Right lobe of liver (tissue), 6 donors: ENCODE results near the gene KIF26A. TPM values are rescaled to one million over a fixed set of nuclear protein-coding genes. Genes with fewer than 3 reads are reported as not detected.

Source experiments
- ATAC-seq, 4 donors: fragments of 200-7000 bp; cut with Tn5 transposase; one replicate each; pipeline ENCODE4 v1.9.1; 2020; ENCODE audit warnings: mild to moderate bottlenecking in 4 of 4, moderate library complexity in 4 of 4
- DNase-seq, 3 donors: peaks; one replicate each; pipeline ENCODE4 v3.0.0-alpha.2; 2020
- H3K27ac ChIP-seq, 3 donors: fragments of 200-600 bp; one replicate each; pipeline ENCODE4 v1.8.0; 2022
- H3K27me3 ChIP-seq, 2 donors: fragments of 200-600 bp; one replicate each; pipeline ENCODE4 v1.8.0; 2022
- H3K36me3 ChIP-seq, 4 donors: fragments of 200-600 bp; sonication (generic) in 1 of 4; one replicate each; pipeline versions ENCODE4 v1.5.1 to v1.8.0; 2017 to 2022; ENCODE audit warnings: control low read depth in 1 of 4
- H3K4me1 ChIP-seq, 4 donors: fragments of 200-600 bp; sonication (generic) in 1 of 4; one replicate each; pipeline versions ENCODE4 v1.5.1 to v1.8.0; 2017 to 2022; ENCODE audit warnings: control low read depth in 1 of 4
- H3K4me3 ChIP-seq, 3 donors: fragments of 200-600 bp; one replicate each; pipeline ENCODE4 v1.8.0; 2022
- H3K9me3 ChIP-seq, 4 donors: fragments of 200-600 bp; sonication (generic) in 1 of 4; one replicate each; pipeline versions ENCODE4 v1.5.1 to v1.8.0; 2017 to 2022; ENCODE audit warnings: control low read depth in 1 of 4
- CTCF ChIP-seq, 4 donors: fragments of 200-600 bp in 3 of 4; fragments of 450-650 bp in 1 of 4; IDR thresholded peaks; one replicate each; pipeline versions ENCODE4 v1.5.1 to v1.8.0; 2016 to 2022; ENCODE audit warnings: antibody characterized with exemption in 4 of 4, mild to moderate bottlenecking in 2 of 4
- POLR2A ChIP-seq: fragments of 450-650 bp; IDR thresholded peaks from one replicate; pipeline ENCODE4 v1.6.1; 2017; ENCODE audit warnings: antibody characterized with exemption, mild to moderate bottlenecking
- whole genome bisulfite sequencing: methylation state at CpG from one replicate; pipeline ENCODE4 v1.1.6; 2018; ENCODE audit warnings: low coverage, low lambda C conversion rate; ENCODE audit not compliant: insufficient coverage; ENCODE audit errors: missing lambda C conversion rate; 5-methylcytosine and 5-hydroxymethylcytosine counted together
- intact Hi-C, 2 donors: fragments of 100-400 bp; cut with DNase I; formaldehyde crosslinking; loops; one replicate each; pipeline versions ENCODE4 v1.11.2 to v1.14.1; 2022
- long read RNA-seq: library from polyadenylated mRNA; unstranded; transcript quantifications from one replicate; pipeline ENCODE4 v2.0.0, GENCODE V29; 2019
- total RNA-seq, 6 experiments: library from RNA; depleted of rRNA in 2 of 6; stranded (reverse); fragments of >200 nt in 2 of 6; fragmentation: NEBNext Ultra II Directional in 3 of 6; extraction: Animal tissue kit (Norgen Biotek cat#: 25700) in 3 of 6; gene quantifications; one replicate each; pipeline versions ENCODE4 v1.1.0 to v1.2.4, GENCODE V29; 2016 to 2023
- donor health status: DM: no; HTN: yes; CAD: no.
- donor health status: DM: no; HTN: no; CAD: no.
- donor health status: DM: no; HTN: no; CAD: no.
- donor health status: DM: no; HTN: yes; CAD: no.
- donor health status: DM: no; HTN: yes; CAD: no.

The KIF26A gene
- total RNA-seq = 1 to 10 TPM in 4 of 6 experiments, under 1 TPM in 2; 0.79 to 1.5 (median 1.1) TPM
- long read RNA-seq = 0 reads

DNA sequence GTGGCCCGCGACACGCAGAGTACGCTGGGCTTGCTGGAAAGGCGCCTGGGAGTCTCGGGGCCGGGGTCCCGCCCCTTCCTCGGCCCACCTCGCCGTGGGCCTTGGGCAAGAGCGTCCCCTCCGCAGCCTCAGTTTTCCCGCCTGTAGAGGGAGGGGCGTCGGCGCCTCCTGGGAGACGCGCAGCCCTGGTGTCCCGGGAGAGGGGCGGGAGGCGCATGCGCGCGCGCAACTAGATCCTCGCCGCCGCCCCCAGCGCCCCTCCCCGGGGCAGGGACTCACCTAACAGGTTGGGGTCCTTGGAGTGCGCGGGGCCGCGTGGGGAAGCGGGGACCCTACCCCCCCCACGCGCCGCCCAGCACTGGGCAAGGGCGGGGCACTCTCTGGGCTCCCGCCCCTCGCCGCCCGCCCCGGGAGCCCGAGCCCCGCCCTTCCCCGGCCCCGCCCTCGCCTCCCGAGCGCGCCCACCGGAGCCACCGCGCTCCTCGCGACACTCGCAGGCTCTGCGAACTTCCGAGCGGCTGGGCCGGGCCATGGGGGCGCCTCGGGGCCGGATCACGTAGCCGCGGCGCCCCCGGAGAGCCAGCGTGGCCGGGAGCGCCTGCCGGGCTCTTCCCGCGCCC is at the start of gene KIF26A:
TSS of gene KIF26A (plus strand) at position 490 of the 620 bp plus-strand sequence. CDS start 136 bp downstream, outside the sequence.
- peak; percentile 15 for TF ChIP-seq POLR2A
- no peak for TF ChIP-seq CTCF (IDR thresholded peaks at IDR 0.05)
- DNase-seq (peak in 2 of 3 donors; percentile 56 to 66), ATAC-seq (peak; percentile 42 to 60 (median 54))
- Histone ChIP-seq H3K4me1 (peaks cover 0 to 19% (median 0%) of the 10 kb centered on the region in 4 donors), H3K27me3 (peaks cover 0 to 31% of the 10 kb centered on the region in 2 donors), H3K36me3 (no peaks in the 10 kb centered on the region), H3K9me3 (no peaks in the 10 kb centered on the region), H3K4me3 (peak within 1 kb of the TSS; percentile 26 to 48 (median 38)), H3K27ac (peak within 1 kb of the TSS in 2 of 3 donors; percentile 8 to 43)
- WGBS = 3% methylated on average over 7 of the region's 77 CpGs
- intact Hi-C loops = loop anchor here (5.0 to 10.0 kb wide), 2 partner anchors 419 to 507 kb away; no protein-coding TSS in a partner anchor

- Histone ChIP-seq H3K4me1 (peaks cover 0 to 56% (median 21%) of the 10 kb centered on the region in 4 donors), H3K27me3 (no peaks in the 10 kb centered on the region), H3K4me3 (no peak overlapping the region), H3K27ac (peak overlapping the region in 1 of 3 donors; percentile 67), H3K9me3 (no peaks in the 10 kb centered on the region), H3K36me3 (no peaks in the 10 kb centered on the region)
- DNase-seq = peak; percentile 29 to 55 (median 42)
- no peak for TF ChIP-seq POLR2A
- no peak for TF ChIP-seq CTCF (IDR thresholded peaks at IDR 0.05)
- WGBS = 50% methylated on average over 2 of the region's 20 CpGs
- no peak for ATAC-seq
- intact Hi-C loops = no loop called here
Measured at GRCh38 chr14:104090071-104090748, 48.2 kb upstream of the KIF26A start.

DNA sequence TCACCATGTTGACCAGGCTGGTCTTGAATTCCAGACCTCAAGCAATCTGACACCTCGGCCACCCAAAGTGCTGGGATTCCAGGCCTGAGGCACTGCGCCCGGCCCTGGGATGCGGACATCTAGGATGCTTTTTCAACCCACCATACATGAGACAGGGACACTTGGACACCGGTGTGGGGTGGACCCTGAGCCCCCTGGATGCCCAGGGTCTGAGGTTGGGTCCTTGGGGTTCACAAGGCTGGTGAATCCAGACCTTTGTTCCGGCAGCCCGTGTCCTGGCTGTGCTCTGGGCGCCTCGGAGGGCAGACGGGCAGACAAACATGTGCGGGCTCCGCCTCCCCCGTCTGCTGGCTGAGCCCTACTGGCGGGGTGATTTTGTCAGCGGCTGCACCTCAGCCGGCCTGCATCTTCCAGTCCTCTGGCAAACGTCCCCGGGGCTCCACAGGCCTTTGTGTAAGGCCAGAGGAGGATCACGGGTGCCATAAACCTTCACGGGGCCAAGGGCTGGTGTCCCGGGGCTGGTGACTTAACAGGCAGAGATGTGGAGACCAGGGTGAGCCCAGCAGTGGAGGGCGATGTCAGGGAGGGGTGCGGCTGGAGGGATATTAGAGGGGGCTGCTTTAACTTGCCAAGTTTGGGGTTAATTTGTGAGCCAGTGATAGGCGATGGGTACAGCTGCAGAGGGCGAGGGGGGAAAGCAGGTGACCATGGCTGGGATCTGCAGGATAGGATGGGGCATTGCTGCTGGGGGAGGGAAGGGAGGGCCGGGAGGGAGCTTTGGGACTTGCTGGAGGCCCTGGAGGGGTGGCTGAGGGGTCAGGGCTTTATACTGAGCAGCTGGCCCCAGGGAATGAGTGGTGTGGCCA is 47.1 kb upstream of the KIF26A start:
- TF ChIP-seq CTCF (IDR thresholded peaks at IDR 0.05) (no peak), POLR2A (no peak)
- Histone ChIP-seq H3K4me1 (peaks cover 0 to 48% (median 21%) of the 10 kb centered on the region in 4 donors), H3K9me3 (no peaks in the 10 kb centered on the region), H3K36me3 (no peaks in the 10 kb centered on the region), H3K27me3 (no peaks in the 10 kb centered on the region), H3K27ac (peak overlapping the region in 1 of 3 donors; percentile 67), H3K4me3 (no peak overlapping the region)
- DNase-seq = peak; percentile 76 to 94 (median 94)
- ATAC-seq = peak; percentile 23 to 54 (median 42)
- 45% methylated on average over 14 of the region's 26 CpGs for WGBS
- intact Hi-C loops = no loop called here
